Lung (tissue), 16 donors: ENCODE data around the gene TMED8. TPM values are rescaled to one million over a fixed set of nuclear protein-coding genes. Genes with fewer than 3 reads are reported as not detected.

ENCODE experiments used
- ATAC-seq: fragments of 200-7000 bp; cut with Tn5 transposase; one replicate; pipeline ENCODE4 v1.9.1; 2020; ENCODE audit warnings: moderate number of reproducible peaks; ENCODE audit not compliant: insufficient read depth, low FRiP score
- DNase-seq, 3 donors: peaks; one replicate each; pipeline ENCODE4 v3.0.0-alpha.2; 2013 to 2017
- H3K27ac ChIP-seq, 2 donors: one replicate each; pipeline ENCODE4 v1.5.1; 2013; ENCODE audit warnings: mild to moderate bottlenecking in 2 of 2, moderate library complexity in 2 of 2, control low read depth in 1 of 2, inconsistent platforms in 1 of 2, low read depth in 1 of 2, low read length in 1 of 2
- H3K27me3 ChIP-seq, 3 donors: one replicate each; pipeline ENCODE4 v1.5.1; 2013; ENCODE audit warnings: low read length in 2 of 3; ENCODE audit not compliant: control insufficient read depth in 3 of 3, insufficient read depth in 3 of 3
- H3K36me3 ChIP-seq, 4 donors: one replicate each; pipeline ENCODE4 v1.5.1; 2013; ENCODE audit warnings: low read length in 4 of 4, mild to moderate bottlenecking in 1 of 4, moderate library complexity in 1 of 4; ENCODE audit not compliant: control insufficient read depth in 4 of 4, insufficient read depth in 4 of 4
- H3K4me1 ChIP-seq, 5 donors: one replicate each; pipeline ENCODE4 v1.5.1; 2013; ENCODE audit warnings: low read length in 5 of 5, mild to moderate bottlenecking in 2 of 5, moderate library complexity in 1 of 5; ENCODE audit not compliant: control insufficient read depth in 5 of 5, insufficient read depth in 5 of 5
- H3K4me3 ChIP-seq: one replicate; pipeline ENCODE4 v1.5.1; 2013; ENCODE audit warnings: mild to moderate bottlenecking, control low read depth, moderate library complexity
- H3K9ac ChIP-seq, 2 donors: one replicate each; pipeline ENCODE4 v1.5.1; 2013; ENCODE audit warnings: low read length in 2 of 2, control low read depth in 1 of 2; ENCODE audit not compliant: insufficient read depth in 1 of 2
- H3K9me3 ChIP-seq, 4 donors: one replicate each; pipeline ENCODE4 v1.5.1; 2013; ENCODE audit warnings: low read length in 3 of 4, mild to moderate bottlenecking in 1 of 4, moderate library complexity in 1 of 4; ENCODE audit not compliant: control insufficient read depth in 4 of 4, insufficient read depth in 3 of 4
- CTCF ChIP-seq: IDR thresholded peaks from 2 replicates; pipeline ENCODE4 v1.5.1; 2012; ENCODE audit warnings: mild to moderate bottlenecking; ENCODE audit errors: control extremely low read depth, extremely low read depth
- WGBS, 2 donors: extraction: QIAGEN DNeasy Blood & Tissue Kit; methylation state at CpG; one replicate each; pipeline ENCODE4 v1.1.7; 2013; 5-methylcytosine and 5-hydroxymethylcytosine counted together
- long read RNA-seq, 5 donors: transcript quantifications; one replicate each; lab custom pipeline, GENCODE V29; 2026
- polyA plus RNA-seq, 2 donors: library from polyadenylated mRNA; stranded (reverse); fragments of 200-250 nt; gene quantifications; one replicate each; pipeline ENCODE4 v1.2.1, GENCODE V29; 2013
- total RNA-seq, 2 donors: library from RNA; depleted of rRNA in 1 of 2; stranded (reverse); fragments of >200 nt in 1 of 2; gene quantifications; one replicate each; pipeline ENCODE4 v1.2.1, GENCODE V29; 2014 to 2021
- donor health status: control.
- donor health status: control.
- donor health status: Bipolar disorder and iron deficiency.
- donor health status: healthy.
- donor health status: DM: yes; HTN: yes; CAD: no.

The TMED8 gene
- total RNA-seq (10 to 100 TPM; 10.3 to 15.4 TPM), polyA plus RNA-seq (1 to 10 TPM; 4.0 to 5.0 TPM)
- long read RNA-seq, donor 1, full-length matches to known transcripts = 3 of 3 reads
- long read RNA-seq, donor 1, partial matches to known transcripts = 0 of 3 reads
- long read RNA-seq, donor 1, other reads (novel, unspliced or antisense) = 0 of 3 reads
- long read RNA-seq, donor 2, full-length matches to known transcripts = 1 of 1 reads
- long read RNA-seq, donor 2, partial matches to known transcripts = 0 of 1 reads
- long read RNA-seq, donor 2, other reads (novel, unspliced or antisense) = 0 of 1 reads
- long read RNA-seq, donor 3 = 0 reads
- long read RNA-seq, donor 4, full-length matches to known transcripts = 1 of 1 reads
- long read RNA-seq, donor 4, partial matches to known transcripts = 0 of 1 reads
- long read RNA-seq, donor 4, other reads (novel, unspliced or antisense) = 0 of 1 reads
- long read RNA-seq, donor 5, full-length matches to known transcripts = 2 of 2 reads
- long read RNA-seq, donor 5, partial matches to known transcripts = 0 of 2 reads
- long read RNA-seq, donor 5, other reads (novel, unspliced or antisense) = 0 of 2 reads

GRCh38 chr14:77376771-77377501, at the start of gene TMED8, which contains the start of gene SAMD15:
TSS of gene TMED8 (minus strand) at chr14:77377094. CDS start at chr14:77377053, 41 bp downstream.
TSS of gene SAMD15 (plus strand) at chr14:77377379. CDS start at chr14:77377419, 40 bp downstream.
- 0% methylated on average over 53 to 69 of the region's 69 CpGs for WGBS, 2 donors
- H3K9ac ChIP-seq = peak within 1 kb of the TSS; percentile 61 to 63
- H3K9me3 ChIP-seq = no peaks in the 10 kb centered on the region
- H3K27ac ChIP-seq = peak within 1 kb of the TSS; percentile 96 to 98
- peak within 1 kb of the TSS; percentile 98 for H3K4me3 ChIP-seq
- H3K4me1 ChIP-seq = peaks cover 0 to 18% (median 4%) of the 10 kb centered on the region in 5 donors
- no peak for TF ChIP-seq CTCF
- ATAC-seq (peak; percentile 98), DNase-seq (peak; percentile 90 to 94 (median 90))
- H3K36me3 ChIP-seq = no peaks in the 10 kb centered on the region
- H3K27me3 ChIP-seq = no peaks in the 10 kb centered on the region

- DNase-seq (no peak), ATAC-seq (no peak)
- 96 to 98% methylated on average over 3 of the region's 3 CpGs for WGBS, 2 donors
- Histone ChIP-seq H3K9me3 (peaks cover 0 to 5% (median 0%) of the 10 kb centered on the region in 4 donors), H3K36me3 (peaks cover 48 to 52% (median 51%) of the 10 kb centered on the region in 4 donors), H3K4me1 (no peaks in the 10 kb centered on the region), H3K9ac (no peak overlapping the region), H3K4me3 (no peak overlapping the region), H3K27ac (no peak overlapping the region), H3K27me3 (no peaks in the 10 kb centered on the region)
- TF ChIP-seq CTCF = no peak
These were observed 49.5 kb upstream of the TMED8 start for GRCh38 chr14:77426396-77426795.

GRCh38 chr14:77424862-77425261, 48.0 kb upstream of the TMED8 start:
- no peak for ATAC-seq
- H3K4me1 ChIP-seq = no peaks in the 10 kb centered on the region
- no peak overlapping the region for H3K27ac ChIP-seq
- H3K27me3 ChIP-seq = no peaks in the 10 kb centered on the region
- peaks cover 0 to 8% (median 5%) of the 10 kb centered on the region in 4 donors for H3K9me3 ChIP-seq
- H3K4me3 ChIP-seq = no peak overlapping the region
- no peak overlapping the region for H3K9ac ChIP-seq
- no peak for TF ChIP-seq CTCF
- H3K36me3 ChIP-seq = peaks cover 45 to 54% (median 49%) of the 10 kb centered on the region in 4 donors
- 86 to 88% methylated on average over 3 of the region's 3 CpGs for WGBS, 2 donors
- DNase-seq = no peak
